ENCODE results near the gene CDC23. TPM values are rescaled to one million over a fixed set of nuclear protein-coding genes. Genes with fewer than 3 reads are reported as not detected.

Gene CDC23
- total and polyA plus RNA-seq, 10 of the 15 experiments (the other 5 are each of a cell fraction or from before 2014, with no cell fraction given) = 37.1 to 66.1 (median 48.6) TPM

DNA sequence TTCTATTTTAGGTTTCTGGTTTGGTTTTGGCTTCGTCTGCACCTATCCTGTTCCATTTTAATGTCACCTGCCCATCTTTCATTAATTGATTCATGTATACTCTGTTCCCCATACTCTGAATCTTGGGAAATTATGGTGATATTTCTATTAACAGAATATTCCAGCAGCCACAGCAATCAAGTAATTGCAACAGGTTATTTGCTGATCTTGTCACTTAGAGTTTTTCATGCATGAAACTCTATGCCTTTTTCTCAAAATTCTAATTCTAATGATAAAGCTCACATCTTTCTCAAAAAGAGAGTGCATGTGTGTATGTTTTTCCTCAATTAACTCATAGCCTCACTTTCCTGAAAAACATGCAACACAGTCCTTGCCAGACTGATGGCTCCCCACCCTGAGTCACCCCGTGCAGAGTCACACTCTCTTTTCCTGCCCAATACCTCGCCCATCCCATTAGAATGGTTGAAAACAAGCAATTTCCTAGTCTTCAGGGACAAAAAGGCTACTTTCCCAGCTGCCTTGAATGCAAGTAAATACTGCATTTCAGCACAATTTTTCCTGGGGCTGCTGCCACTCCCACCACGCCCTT is 45.7 kb upstream of the CDC23 start:
- Histone ChIP-seq H3K9ac (ENCODE audit: control insufficient read depth, insufficient read depth, low read length) (no peak overlapping the region), H3K4me3 (no peak overlapping the region), H3K27ac (ENCODE audit: control insufficient read depth, insufficient read depth) (no peak overlapping the region), H3K27me3 (replicated peaks in 1 of 2; ENCODE audit: control insufficient read depth in 2 of 2, insufficient read depth in 2 of 2, low read length in 1 of 2) (no peaks in the 10 kb centered on the region), H2AFZ (ENCODE audit: control insufficient read depth, low read depth, low read length) (no peak overlapping the region), H3K36me3 (ENCODE audit: control insufficient read depth in 2 of 2, insufficient read depth in 2 of 2, low read length in 1 of 2) (no peaks in the 10 kb centered on the region), H3K4me1 (ENCODE audit: control insufficient read depth, insufficient read depth, low read length) (no peaks in the 10 kb centered on the region), H3K4me2 (ENCODE audit: control insufficient read depth, insufficient read depth) (no peak overlapping the region), H3K9me3 (replicated peaks; ENCODE audit: control insufficient read depth, insufficient read depth, low read length) (no peaks in the 10 kb centered on the region), H4K20me1 (ENCODE audit: control insufficient read depth, insufficient read depth) (no peaks in the 10 kb centered on the region), H3K79me2 (ENCODE audit: control insufficient read depth, insufficient read depth, low read length) (no peaks in the 10 kb centered on the region)
- intact Hi-C loops (cut with micrococcal nuclease; ENCODE audit: unreplicated experiment) (no loop called here), in situ Hi-C loops (cut with MboI) (no loop called here)
- SMC1A ChIA-PET (ENCODE audit: uncharacterized antibody, unreplicated experiment) = interaction anchor here (1.0 kb wide), 1 partner anchor 94 kb away, joined by 3 read pairs; no protein-coding TSS in a partner anchor
- BruUV-seq (replicated peaks) = no TSS peak
- WGBS (ENCODE audit: insufficient coverage, insufficient replicate concordance, low lambda C conversion rate, missing lambda C conversion rate) = 23% methylated on average over 4 of the region's 4 CpGs
- TF ChIP-seq STAT1 (conservative IDR thresholded peaks at IDR 0.05) (no peak), BRCA1 (IDR thresholded peaks at IDR 0.05; ENCODE audit: low read depth, low read length) (no peak), WRNIP1 (IDR thresholded peaks at IDR 0.05; ENCODE audit: borderline replicate concordance, low read depth, low read length) (no peak), SMAD1 (IDR thresholded peaks at IDR 0.05; ENCODE audit: low read depth, partially characterized antibody) (no peak), MTA3 (IDR thresholded peaks at IDR 0.05; ENCODE audit: borderline replicate concordance, low read length) (no peak), GATAD2B (conservative IDR thresholded peaks at IDR 0.05; ENCODE audit: low read depth) (no peak), CBX5 (IDR thresholded peaks at IDR 0.05; ENCODE audit: low read depth) (no peak), YBX1 (IDR thresholded peaks at IDR 0.05) (no peak), BACH1 (IDR thresholded peaks at IDR 0.05; ENCODE audit: borderline replicate concordance) (no peak), PML (IDR thresholded peaks at IDR 0.05; ENCODE audit: low read length) (no peak), SREBF2 (IDR thresholded peaks at IDR 0.05; ENCODE audit: low read length) (no peak), GABPA (IDR thresholded peaks at IDR 0.05; ENCODE audit: low read depth) (no peak)
- TF ChIP-seq, protein P1, sequence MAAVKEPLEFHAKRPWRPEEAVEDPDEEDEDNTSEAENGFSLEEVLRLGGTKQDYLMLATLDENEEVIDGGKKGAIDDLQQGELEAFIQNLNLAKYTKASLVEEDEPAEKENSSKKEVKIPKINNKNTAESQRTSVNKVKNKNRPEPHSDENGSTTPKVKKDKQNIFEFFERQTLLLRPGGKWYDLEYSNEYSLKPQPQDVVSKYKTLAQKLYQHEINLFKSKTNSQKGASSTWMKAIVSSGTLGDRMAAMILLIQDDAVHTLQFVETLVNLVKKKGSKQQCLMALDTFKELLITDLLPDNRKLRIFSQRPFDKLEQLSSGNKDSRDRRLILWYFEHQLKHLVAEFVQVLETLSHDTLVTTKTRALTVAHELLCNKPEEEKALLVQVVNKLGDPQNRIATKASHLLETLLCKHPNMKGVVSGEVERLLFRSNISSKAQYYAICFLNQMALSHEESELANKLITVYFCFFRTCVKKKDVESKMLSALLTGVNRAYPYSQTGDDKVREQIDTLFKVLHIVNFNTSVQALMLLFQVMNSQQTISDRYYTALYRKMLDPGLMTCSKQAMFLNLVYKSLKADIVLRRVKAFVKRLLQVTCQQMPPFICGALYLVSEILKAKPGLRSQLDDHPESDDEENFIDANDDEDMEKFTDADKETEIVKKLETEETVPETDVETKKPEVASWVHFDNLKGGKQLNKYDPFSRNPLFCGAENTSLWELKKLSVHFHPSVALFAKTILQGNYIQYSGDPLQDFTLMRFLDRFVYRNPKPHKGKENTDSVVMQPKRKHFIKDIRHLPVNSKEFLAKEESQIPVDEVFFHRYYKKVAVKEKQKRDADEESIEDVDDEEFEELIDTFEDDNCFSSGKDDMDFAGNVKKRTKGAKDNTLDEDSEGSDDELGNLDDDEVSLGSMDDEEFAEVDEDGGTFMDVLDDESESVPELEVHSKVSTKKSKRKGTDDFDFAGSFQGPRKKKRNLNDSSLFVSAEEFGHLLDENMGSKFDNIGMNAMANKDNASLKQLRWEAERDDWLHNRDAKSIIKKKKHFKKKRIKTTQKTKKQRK (IDR thresholded peaks at IDR 0.05; ENCODE audit: low read depth, low read length) = no peak
- TF ChIP-seq, protein P2, sequence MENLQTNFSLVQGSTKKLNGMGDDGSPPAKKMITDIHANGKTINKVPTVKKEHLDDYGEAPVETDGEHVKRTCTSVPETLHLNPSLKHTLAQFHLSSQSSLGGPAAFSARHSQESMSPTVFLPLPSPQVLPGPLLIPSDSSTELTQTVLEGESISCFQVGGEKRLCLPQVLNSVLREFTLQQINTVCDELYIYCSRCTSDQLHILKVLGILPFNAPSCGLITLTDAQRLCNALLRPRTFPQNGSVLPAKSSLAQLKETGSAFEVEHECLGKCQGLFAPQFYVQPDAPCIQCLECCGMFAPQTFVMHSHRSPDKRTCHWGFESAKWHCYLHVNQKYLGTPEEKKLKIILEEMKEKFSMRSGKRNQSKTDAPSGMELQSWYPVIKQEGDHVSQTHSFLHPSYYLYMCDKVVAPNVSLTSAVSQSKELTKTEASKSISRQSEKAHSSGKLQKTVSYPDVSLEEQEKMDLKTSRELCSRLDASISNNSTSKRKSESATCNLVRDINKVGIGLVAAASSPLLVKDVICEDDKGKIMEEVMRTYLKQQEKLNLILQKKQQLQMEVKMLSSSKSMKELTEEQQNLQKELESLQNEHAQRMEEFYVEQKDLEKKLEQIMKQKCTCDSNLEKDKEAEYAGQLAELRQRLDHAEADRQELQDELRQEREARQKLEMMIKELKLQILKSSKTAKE (IDR thresholded peaks at IDR 0.05; ENCODE audit: low read depth, poor library complexity, severe bottlenecking) = no peak
- FAIRE-seq (no peak), ATAC-seq (no peak), DNase-seq (ENCODE audit: low read depth, low spot score) (no peak)
- CTCF ChIA-PET = no interaction called here
- RAD21 ChIA-PET (ENCODE audit: unreplicated experiment) = no interaction called here
- POLR2A ChIA-PET = no interaction called here
